ENCODE measurements around the gene RBM39. TPM values are rescaled to one million over a fixed set of nuclear protein-coding genes. Genes with fewer than 3 reads are reported as not detected.
"Not testable (repeated sequence)": the region's sequence is repeated elsewhere in the genome, so short reads cannot be mapped to it uniquely, and the experiment has no call there.

Gene RBM39
- total RNA-seq, 1 experiment from 2014 or later: 282 TPM

GRCh38 chr20:35715652-35716051 is 26.4 kb downstream of the RBM39 start:
- in situ Hi-C loops (cut with HindIII; ENCODE audit: low pct_unique_long_range_greater_than_20kb, low sequenced_read_pairs): no loop called here

GRCh38 chr20:35714127-35714526 is 27.9 kb downstream of the RBM39 start:
- in situ Hi-C loops (cut with HindIII; ENCODE audit: low pct_unique_long_range_greater_than_20kb, low sequenced_read_pairs): no loop called here
- no TSS peak for BruUV-seq (replicated peaks)
- ChIA-PET POLR2A (no interaction called here), CTCF (no interaction called here)
- intact Hi-C loops (cut with micrococcal nuclease; ENCODE audit: unreplicated experiment): no loop called here
- no peaks in the 10 kb centered on the region for H3K9me3 ChIP-seq (ENCODE audit: control insufficient read depth, insufficient read depth, low read depth, low read length)
- no peak for ATAC-seq
- no peaks in the 10 kb centered on the region for H3K27me3 ChIP-seq (ENCODE audit: control insufficient read depth, insufficient read depth, low read length)
- no peaks in the 10 kb centered on the region for H3K4me1 ChIP-seq (ENCODE audit: control insufficient read depth, insufficient read depth, low read length)
- H3K4me3 ChIP-seq (ENCODE audit: low read depth in 2 of 2, low read length in 2 of 2): no peak overlapping the region
- peaks cover 76% of the 10 kb centered on the region for H3K36me3 ChIP-seq (ENCODE audit: control insufficient read depth, insufficient read depth, low read length)
- no peak overlapping the region for H3K27ac ChIP-seq (ENCODE audit: low read length)
- no peak for DNase-seq (ENCODE audit: low read depth, low spot score)
- TF ChIP-seq SIN3A (IDR thresholded peaks at IDR 0.05; ENCODE audit: borderline replicate concordance, insufficient read depth, low read depth, low read length): no peak
- no peak for TF ChIP-seq TCF7L2 (IDR thresholded peaks at IDR 0.05; ENCODE audit: low read depth, low read length)
- no peak for TF ChIP-seq REST (IDR thresholded peaks at IDR 0.05; ENCODE audit: insufficient read depth in 1 of 2, low read depth in 2 of 2, low read length in 1 of 2)
- TF ChIP-seq POLR2AphosphoS5 (IDR thresholded peaks at IDR 0.05; ENCODE audit: low read depth, low read length): no peak
- TF ChIP-seq CTCF (IDR thresholded peaks at IDR 0.05): no peak

More at GRCh38 chr20:35715652-35716051, 26.4 kb downstream of the RBM39 start:
- CTCF ChIA-PET: no interaction called here
- DNase-seq (ENCODE audit: low read depth, low spot score): no peak
- H3K9me3 ChIP-seq (ENCODE audit: control insufficient read depth, insufficient read depth, low read depth, low read length): no peaks in the 10 kb centered on the region
- BruUV-seq (replicated peaks): no TSS peak
- H3K36me3 ChIP-seq (ENCODE audit: control insufficient read depth, insufficient read depth, low read length): peaks cover 60% of the 10 kb centered on the region
- POLR2A ChIA-PET: no interaction called here
- intact Hi-C loops (cut with micrococcal nuclease; ENCODE audit: unreplicated experiment): no loop called here
- ATAC-seq: no peak
- H3K27me3 ChIP-seq (ENCODE audit: control insufficient read depth, insufficient read depth, low read length): no peaks in the 10 kb centered on the region
- H3K4me3 ChIP-seq (ENCODE audit: low read depth in 2 of 2, low read length in 2 of 2): no peak overlapping the region
- H3K27ac ChIP-seq (ENCODE audit: low read length): no peak overlapping the region
- no peaks in the 10 kb centered on the region for H3K4me1 ChIP-seq (ENCODE audit: control insufficient read depth, insufficient read depth, low read length)
- no peak for TF ChIP-seq SIN3A (IDR thresholded peaks at IDR 0.05; ENCODE audit: borderline replicate concordance, insufficient read depth, low read depth, low read length)
- TF ChIP-seq REST (IDR thresholded peaks at IDR 0.05; ENCODE audit: insufficient read depth in 1 of 2, low read depth in 2 of 2, low read length in 1 of 2): no peak
- TF ChIP-seq CTCF (IDR thresholded peaks at IDR 0.05): no peak
- no peak for TF ChIP-seq TCF7L2 (IDR thresholded peaks at IDR 0.05; ENCODE audit: low read depth, low read length)
- no peak for TF ChIP-seq POLR2AphosphoS5 (IDR thresholded peaks at IDR 0.05; ENCODE audit: low read depth, low read length)

GRCh38 chr20:35713120-35713519 is 28.9 kb downstream of the RBM39 start:
- in situ Hi-C loops (cut with HindIII; ENCODE audit: low pct_unique_long_range_greater_than_20kb, low sequenced_read_pairs); ATAC-seq; CTCF ChIA-PET; intact Hi-C loops (cut with micrococcal nuclease; ENCODE audit: unreplicated experiment); BruUV-seq (replicated peaks); H3K27me3 ChIP-seq (ENCODE audit: control insufficient read depth, insufficient read depth, low read length); H3K27ac ChIP-seq (ENCODE audit: low read length); H3K4me1 ChIP-seq (ENCODE audit: control insufficient read depth, insufficient read depth, low read length); H3K4me3 ChIP-seq (ENCODE audit: low read depth in 2 of 2, low read length in 2 of 2); DNase-seq (ENCODE audit: low read depth, low spot score); H3K9me3 ChIP-seq (ENCODE audit: control insufficient read depth, insufficient read depth, low read depth, low read length): not testable (repeated sequence)
- peaks cover 86% of the 10 kb centered on the region for H3K36me3 ChIP-seq (ENCODE audit: control insufficient read depth, insufficient read depth, low read length)
- POLR2A ChIA-PET: interaction anchor here (0.6 to 0.7 kb wide), 2 partner anchors 12 to 97 kb away, joined by 5 to 12 read pairs; no protein-coding TSS in a partner anchor

Measured in Panc1 (cell line).